D721Med (cell line): ENCODE data around the gene NFE2.
A peak's percentile ranks its signal among the peaks of the same experiment; 100 is the strongest.

Experiments used
- DNase-seq: peaks from one replicate; pipeline ENCODE4 v3.0.0; 2011; ENCODE audit warnings: low spot score; ENCODE audit not compliant: insufficient read length
- FAIRE-seq: peaks from 2 replicates; lab custom pipeline; 2011; peaks lifted over from hg19 to GRCh38; lab: Jason Lieb, UNC
- TF ChIP-seq, protein P1 (sequence below): IDR thresholded peaks from 2 replicates; pipeline ENCODE4 v1.5.1; 2012; ENCODE audit warnings: mild to moderate bottlenecking, control low read depth; ENCODE audit not compliant: insufficient read depth; ENCODE audit errors: missing control alignments

The NFE2 gene

DNA sequence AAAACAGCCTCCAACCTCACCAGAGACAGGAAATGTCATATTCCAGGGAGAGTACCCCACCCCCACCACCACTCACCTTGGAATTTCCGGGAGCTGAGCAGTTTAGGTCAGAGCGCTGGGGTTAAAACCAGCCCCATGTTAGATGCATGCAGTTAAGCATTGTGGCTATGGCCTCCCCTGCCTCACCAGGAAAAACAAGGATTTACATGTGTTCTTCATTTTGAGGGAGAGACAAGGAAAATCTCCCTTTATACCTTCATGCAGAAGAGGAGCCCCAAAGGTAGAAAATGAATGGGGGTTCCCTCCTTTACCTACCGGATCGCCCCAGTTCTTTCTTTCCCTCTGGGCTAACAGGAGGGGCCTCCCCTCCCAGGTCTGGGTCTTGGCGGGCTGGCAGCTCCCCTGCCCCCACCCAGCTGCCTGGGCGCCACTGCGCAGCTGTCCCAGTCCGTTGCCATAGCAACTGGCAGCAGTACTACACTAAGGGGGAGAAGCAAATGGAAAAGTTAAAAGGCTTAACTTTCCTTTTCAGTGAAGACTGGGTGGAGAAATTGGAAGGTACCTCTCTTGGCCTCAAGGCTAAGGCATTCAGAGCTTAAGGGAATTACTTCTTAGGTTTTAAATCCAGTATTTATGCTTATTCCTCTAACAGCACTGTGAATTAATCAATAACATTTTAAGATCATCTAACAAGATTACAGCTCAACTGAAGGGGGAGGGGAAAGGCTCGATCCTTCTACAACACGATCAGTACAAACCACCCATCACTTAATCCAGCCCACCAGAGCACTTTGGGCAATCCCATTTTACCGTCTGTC lies 41.4 kb downstream of the NFE2 start:
- FAIRE-seq, result peak; percentile 44
- DNase-seq, result no peak
- TF ChIP-seq, protein P1, sequence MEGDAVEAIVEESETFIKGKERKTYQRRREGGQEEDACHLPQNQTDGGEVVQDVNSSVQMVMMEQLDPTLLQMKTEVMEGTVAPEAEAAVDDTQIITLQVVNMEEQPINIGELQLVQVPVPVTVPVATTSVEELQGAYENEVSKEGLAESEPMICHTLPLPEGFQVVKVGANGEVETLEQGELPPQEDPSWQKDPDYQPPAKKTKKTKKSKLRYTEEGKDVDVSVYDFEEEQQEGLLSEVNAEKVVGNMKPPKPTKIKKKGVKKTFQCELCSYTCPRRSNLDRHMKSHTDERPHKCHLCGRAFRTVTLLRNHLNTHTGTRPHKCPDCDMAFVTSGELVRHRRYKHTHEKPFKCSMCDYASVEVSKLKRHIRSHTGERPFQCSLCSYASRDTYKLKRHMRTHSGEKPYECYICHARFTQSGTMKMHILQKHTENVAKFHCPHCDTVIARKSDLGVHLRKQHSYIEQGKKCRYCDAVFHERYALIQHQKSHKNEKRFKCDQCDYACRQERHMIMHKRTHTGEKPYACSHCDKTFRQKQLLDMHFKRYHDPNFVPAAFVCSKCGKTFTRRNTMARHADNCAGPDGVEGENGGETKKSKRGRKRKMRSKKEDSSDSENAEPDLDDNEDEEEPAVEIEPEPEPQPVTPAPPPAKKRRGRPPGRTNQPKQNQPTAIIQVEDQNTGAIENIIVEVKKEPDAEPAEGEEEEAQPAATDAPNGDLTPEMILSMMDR, result no peak

- DNase-seq (no peak), FAIRE-seq (no peak)
- TF ChIP-seq, protein P1, result no peak
Measured at GRCh38 chr12:54258201-54258681, 42.6 kb downstream of the NFE2 start.

- FAIRE-seq (no peak), DNase-seq (no peak)
- TF ChIP-seq, protein P1, result no peak
Measured at GRCh38 chr12:54257332-54257731, 43.5 kb downstream of the NFE2 start.

DNA sequence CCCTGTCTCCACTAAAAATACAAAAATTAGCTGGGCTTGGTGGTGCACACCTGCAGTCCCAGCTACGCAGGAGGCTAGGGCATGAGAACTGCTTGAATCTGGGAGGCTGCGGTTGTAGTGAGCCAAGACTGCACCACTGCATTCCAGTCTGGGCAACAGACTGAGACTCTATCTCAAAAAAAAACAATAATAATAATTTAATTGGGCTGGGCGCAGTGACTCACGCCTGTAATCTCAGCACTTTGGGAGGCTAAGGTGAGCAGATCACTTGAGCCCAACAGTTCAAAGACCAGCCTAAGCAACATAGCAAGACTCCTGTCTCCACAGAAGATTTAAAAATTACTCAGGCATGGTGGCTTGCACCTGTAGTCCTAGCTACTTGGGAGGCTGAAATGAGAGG lies 47.6 kb downstream of the NFE2 start:
- FAIRE-seq, result no peak
- TF ChIP-seq, protein P1, result no peak
- DNase-seq, result no peak

GRCh38 chr12:54251667-54252284 lies 49.0 kb downstream of the NFE2 start:
- FAIRE-seq, result no peak
- TF ChIP-seq, protein P1, result peak; percentile 73
- DNase-seq, result no peak

- FAIRE-seq (no peak), DNase-seq (no peak)
- TF ChIP-seq, protein P1, result no peak
Measured at GRCh38 chr12:54249489-54249888, 51.3 kb downstream of the NFE2 start.
